GM19324 (cell line): ENCODE results near the gene TMEM131.

Experiments used
- ATAC-seq: cut with Tn5 transposase; IDR thresholded peaks from one replicate; pipeline ENCODE4 v1.9.1; 2021; ENCODE audit warnings: mild to moderate bottlenecking, moderate library complexity; ENCODE audit not compliant: unreplicated experiment, low FRiP score

The TMEM131 gene

GRCh38 chr2:97994476-97994875 lies 1.3 kb downstream of the TMEM131 start:
- no peak for ATAC-seq

GRCh38 chr2:97993926-97994325 lies 1.8 kb downstream of the TMEM131 start:
- no peak for ATAC-seq

GRCh38 chr2:97992836-97993825 lies 2.6 kb downstream of the TMEM131 start:
- ATAC-seq, result no peak

GRCh38 chr2:97991081-97991856 lies 4.5 kb downstream of the TMEM131 start:
- no peak for ATAC-seq

GRCh38 chr2:97988722-97989121 lies 7.0 kb downstream of the TMEM131 start:
- ATAC-seq, result no peak

GRCh38 chr2:97985998-97986397 lies 9.8 kb downstream of the TMEM131 start:
- no peak for ATAC-seq

GRCh38 chr2:97983698-97984097 lies 12.1 kb downstream of the TMEM131 start:
- ATAC-seq, result no peak

- ATAC-seq, result no peak
Measured at GRCh38 chr2:97983134-97983533, 12.6 kb downstream of the TMEM131 start.

GRCh38 chr2:97982621-97983020 lies 13.1 kb downstream of the TMEM131 start:
- ATAC-seq, result no peak

GRCh38 chr2:97981961-97982360 lies 13.8 kb downstream of the TMEM131 start:
- no peak for ATAC-seq

GRCh38 chr2:97979904-97980303 lies 15.8 kb downstream of the TMEM131 start:
- no peak for ATAC-seq

- no peak for ATAC-seq
Measured at GRCh38 chr2:97974471-97974870, 21.3 kb downstream of the TMEM131 start.

- ATAC-seq, result no peak
Measured at GRCh38 chr2:97970293-97971060, 25.3 kb downstream of the TMEM131 start.

- no peak for ATAC-seq
Measured at GRCh38 chr2:97969081-97970067, 26.4 kb downstream of the TMEM131 start.

GRCh38 chr2:97967931-97968627 lies 27.7 kb downstream of the TMEM131 start:
- ATAC-seq, result no peak

- no peak for ATAC-seq
Measured at GRCh38 chr2:97967216-97967592, 28.5 kb downstream of the TMEM131 start.

GRCh38 chr2:97966545-97967215 lies 29.1 kb downstream of the TMEM131 start:
- ATAC-seq, result no peak

GRCh38 chr2:97965116-97965515 lies 30.6 kb downstream of the TMEM131 start:
- ATAC-seq, result no peak
